Neural cell (in vitro differentiated cells): ENCODE data around the gene DACH1.

ENCODE experiments used
- EP300 ChIP-seq: fragments of 450-650 bp; conservative IDR thresholded peaks from 2 replicates; pipeline ENCODE4 v1.6.1; 2014; ENCODE audit warnings: antibody characterized with exemption, mild to moderate bottlenecking, moderate library complexity; ENCODE audit not compliant: poor library complexity, severe bottlenecking
- EZH2 ChIP-seq: fragments of 200-600, 300-800 bp; shearing (Covaris generic), sonication (generic); IDR thresholded peaks from 2 replicates; pipeline ENCODE4 v1.6.1; 2014; ENCODE audit warnings: antibody characterized with exemption, low read length, borderline replicate concordance, mild to moderate bottlenecking; ENCODE audit not compliant: insufficient read depth, poor library complexity, severe bottlenecking
- MXI1 ChIP-seq: fragments of 450-650 bp; conservative IDR thresholded peaks from 2 replicates; pipeline ENCODE4 v1.6.1; 2014; ENCODE audit warnings: antibody characterized with exemption, mild to moderate bottlenecking; ENCODE audit not compliant: poor library complexity, severe bottlenecking
- POLR2AphosphoS5 ChIP-seq: IDR thresholded peaks from 2 replicates; pipeline ENCODE4 v1.6.1; 2012
- SMC3 ChIP-seq: fragments of 450-650 bp; conservative IDR thresholded peaks from 2 replicates; pipeline ENCODE4 v1.6.1; 2014; ENCODE audit warnings: antibody characterized with exemption, mild to moderate bottlenecking, moderate library complexity; ENCODE audit not compliant: poor library complexity
- TAF1 ChIP-seq: IDR thresholded peaks from 2 replicates; pipeline ENCODE4 v1.6.1; 2012; ENCODE audit warnings: low read depth
- TF ChIP-seq, protein P1 (sequence below): fragments of 450-650 bp; IDR thresholded peaks from 2 replicates; pipeline ENCODE4 v1.5.1; 2014; ENCODE audit warnings: antibody characterized with exemption, mild to moderate bottlenecking, moderate library complexity; ENCODE audit not compliant: poor library complexity, severe bottlenecking
- TF ChIP-seq, protein P2 (sequence below): IDR thresholded peaks from 2 replicates; pipeline ENCODE4 v1.6.1; 2012; ENCODE audit warnings: borderline replicate concordance

DNA sequence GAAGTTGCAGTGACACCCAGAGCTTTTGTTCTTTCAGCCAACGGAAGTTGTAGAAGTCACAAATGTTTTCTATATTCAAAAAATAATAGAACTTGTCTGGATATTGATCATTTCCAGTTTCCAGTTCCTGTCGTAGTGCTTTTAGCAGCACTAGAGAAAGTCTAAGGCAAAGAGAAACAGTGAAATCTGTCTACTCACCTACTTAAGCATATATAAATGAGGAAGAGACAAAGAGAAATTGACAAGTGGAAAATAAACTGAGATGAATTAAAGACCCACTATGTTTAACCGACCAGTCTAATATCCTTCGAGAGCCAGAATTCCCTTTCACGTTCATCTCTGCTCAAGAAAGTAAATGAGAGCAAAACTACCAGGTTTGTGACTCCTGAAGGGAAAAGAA is 36.7 kb downstream of the DACH1 start:
- TF ChIP-seq, protein P1, sequence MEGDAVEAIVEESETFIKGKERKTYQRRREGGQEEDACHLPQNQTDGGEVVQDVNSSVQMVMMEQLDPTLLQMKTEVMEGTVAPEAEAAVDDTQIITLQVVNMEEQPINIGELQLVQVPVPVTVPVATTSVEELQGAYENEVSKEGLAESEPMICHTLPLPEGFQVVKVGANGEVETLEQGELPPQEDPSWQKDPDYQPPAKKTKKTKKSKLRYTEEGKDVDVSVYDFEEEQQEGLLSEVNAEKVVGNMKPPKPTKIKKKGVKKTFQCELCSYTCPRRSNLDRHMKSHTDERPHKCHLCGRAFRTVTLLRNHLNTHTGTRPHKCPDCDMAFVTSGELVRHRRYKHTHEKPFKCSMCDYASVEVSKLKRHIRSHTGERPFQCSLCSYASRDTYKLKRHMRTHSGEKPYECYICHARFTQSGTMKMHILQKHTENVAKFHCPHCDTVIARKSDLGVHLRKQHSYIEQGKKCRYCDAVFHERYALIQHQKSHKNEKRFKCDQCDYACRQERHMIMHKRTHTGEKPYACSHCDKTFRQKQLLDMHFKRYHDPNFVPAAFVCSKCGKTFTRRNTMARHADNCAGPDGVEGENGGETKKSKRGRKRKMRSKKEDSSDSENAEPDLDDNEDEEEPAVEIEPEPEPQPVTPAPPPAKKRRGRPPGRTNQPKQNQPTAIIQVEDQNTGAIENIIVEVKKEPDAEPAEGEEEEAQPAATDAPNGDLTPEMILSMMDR = no peak
- no peak for TF ChIP-seq POLR2AphosphoS5
- no peak for TF ChIP-seq TAF1
- no peak for TF ChIP-seq EP300
- no peak for TF ChIP-seq SMC3
- no peak for TF ChIP-seq EZH2
- TF ChIP-seq MXI1 = no peak
- TF ChIP-seq, protein P2, sequence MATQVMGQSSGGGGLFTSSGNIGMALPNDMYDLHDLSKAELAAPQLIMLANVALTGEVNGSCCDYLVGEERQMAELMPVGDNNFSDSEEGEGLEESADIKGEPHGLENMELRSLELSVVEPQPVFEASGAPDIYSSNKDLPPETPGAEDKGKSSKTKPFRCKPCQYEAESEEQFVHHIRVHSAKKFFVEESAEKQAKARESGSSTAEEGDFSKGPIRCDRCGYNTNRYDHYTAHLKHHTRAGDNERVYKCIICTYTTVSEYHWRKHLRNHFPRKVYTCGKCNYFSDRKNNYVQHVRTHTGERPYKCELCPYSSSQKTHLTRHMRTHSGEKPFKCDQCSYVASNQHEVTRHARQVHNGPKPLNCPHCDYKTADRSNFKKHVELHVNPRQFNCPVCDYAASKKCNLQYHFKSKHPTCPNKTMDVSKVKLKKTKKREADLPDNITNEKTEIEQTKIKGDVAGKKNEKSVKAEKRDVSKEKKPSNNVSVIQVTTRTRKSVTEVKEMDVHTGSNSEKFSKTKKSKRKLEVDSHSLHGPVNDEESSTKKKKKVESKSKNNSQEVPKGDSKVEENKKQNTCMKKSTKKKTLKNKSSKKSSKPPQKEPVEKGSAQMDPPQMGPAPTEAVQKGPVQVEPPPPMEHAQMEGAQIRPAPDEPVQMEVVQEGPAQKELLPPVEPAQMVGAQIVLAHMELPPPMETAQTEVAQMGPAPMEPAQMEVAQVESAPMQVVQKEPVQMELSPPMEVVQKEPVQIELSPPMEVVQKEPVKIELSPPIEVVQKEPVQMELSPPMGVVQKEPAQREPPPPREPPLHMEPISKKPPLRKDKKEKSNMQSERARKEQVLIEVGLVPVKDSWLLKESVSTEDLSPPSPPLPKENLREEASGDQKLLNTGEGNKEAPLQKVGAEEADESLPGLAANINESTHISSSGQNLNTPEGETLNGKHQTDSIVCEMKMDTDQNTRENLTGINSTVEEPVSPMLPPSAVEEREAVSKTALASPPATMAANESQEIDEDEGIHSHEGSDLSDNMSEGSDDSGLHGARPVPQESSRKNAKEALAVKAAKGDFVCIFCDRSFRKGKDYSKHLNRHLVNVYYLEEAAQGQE = no peak
